Ovary (tissue), 9 donors: Measurements from ENCODE around the gene ITPR2. TPM values are rescaled to one million over a fixed set of nuclear protein-coding genes. Genes with fewer than 3 reads are reported as not detected.
A peak's percentile ranks its signal among the peaks of the same experiment; 100 is the strongest.
"Not testable (repeated sequence)": the region's sequence is repeated elsewhere in the genome, so short reads cannot be mapped to it uniquely, and the experiment has no call there.

ENCODE experiments used
- DNase-seq, 5 donors: peaks; one replicate each; pipeline ENCODE4 v3.0.0-alpha.2; 2019 to 2020
- H3K27ac ChIP-seq, 2 donors: fragments of 200-600 bp; one replicate each; pipeline versions ENCODE4 v1.5.1 to v1.8.0; 2019 to 2022
- H3K27me3 ChIP-seq: fragments of 200-600 bp; one replicate; pipeline ENCODE4 v1.8.0; 2022
- H3K36me3 ChIP-seq: fragments of 200-600 bp; sonication (generic); one replicate; pipeline ENCODE4 v1.5.1; 2019
- H3K4me1 ChIP-seq: one replicate; pipeline ENCODE4 v1.8.1; 2013; ENCODE audit warnings: mild to moderate bottlenecking, moderate library complexity; ENCODE audit not compliant: insufficient read depth
- H3K4me3 ChIP-seq: fragments of 200-600 bp; sonication (generic); one replicate; pipeline ENCODE4 v1.5.1; 2017
- H3K9me3 ChIP-seq, 2 donors: fragments of 200-600 bp in 1 of 2; sonication (generic) in 1 of 2; one replicate each; pipeline versions ENCODE4 v1.5.1 to v1.8.1; 2013 to 2019; ENCODE audit warnings: mild to moderate bottlenecking in 1 of 2, moderate library complexity in 1 of 2
- CTCF ChIP-seq, 3 donors: fragments of 450-650 bp in 2 of 3; fragments of 200-600 bp in 1 of 3; IDR thresholded peaks; one replicate each; pipeline versions ENCODE4 v1.5.1 to v1.8.0; 2016 to 2022; ENCODE audit warnings: antibody characterized with exemption in 3 of 3, mild to moderate bottlenecking in 1 of 3
- EP300 ChIP-seq: sonication (generic); formaldehyde crosslinking; IDR thresholded peaks from one replicate; pipeline ENCODE4 v1.6.1; 2017; ENCODE audit warnings: antibody characterized with exemption
- POLR2A ChIP-seq: fragments of 450-650 bp; IDR thresholded peaks from one replicate; pipeline ENCODE4 v1.6.1; 2017; ENCODE audit warnings: antibody characterized with exemption, mild to moderate bottlenecking, moderate library complexity
- WGBS, 3 donors: extraction: QIAGEN DNeasy Blood & Tissue Kit in 1 of 3; methylation state at CpG; one replicate each; pipeline versions ENCODE4 v1.1.5 to v1.1.7; 2013 to 2017; 5-methylcytosine and 5-hydroxymethylcytosine counted together
- intact Hi-C, 4 donors: fragments of 100-400 bp; cut with DNase I; formaldehyde crosslinking; loops; one replicate each; pipeline versions ENCODE4 v1.11.0 to v1.15.1; 2022 to 2023
- polyA plus RNA-seq, 2 donors: library from polyadenylated mRNA; stranded (reverse); fragments of 200-250 nt in 1 of 2; fragments of 350-450 nt in 1 of 2; fragmentation: Illumina TruSeq in 1 of 2; extraction: RNeasy Lipid Tissue Mini Kit (QIAGEN cat#74804) in 1 of 2; gene quantifications; one replicate each; pipeline ENCODE4 v1.2.3, GENCODE V29; 2013 to 2014
- total RNA-seq, 7 donors: library from RNA; depleted of rRNA in 2 of 7; stranded (reverse); fragments of >200 nt in 2 of 7; fragmentation: NEBNext Ultra II Directional in 3 of 7; extraction: Animal tissue kit (Norgen Biotek cat#: 25700) in 3 of 7; gene quantifications; one replicate each; pipeline versions ENCODE4 v1.1.0 to v1.2.4, GENCODE V29; 2016 to 2023
- donor health status: DM: no; HTN: no; CAD: no; lungs with moderate emphysema.
- donor health status: DM: no; HTN: no; CAD: no.
- donor health status: Bipolar disorder and iron deficiency.
- donor health status: DM: yes; HTN: yes; CAD: no.
- donor health status: DM: no; HTN: no; CAD: no.
- donor health status: DM: yes; HTN: yes; CAD: no.

The ITPR2 gene
- total and polyA plus RNA-seq, 9 donors, result 5.9 to 51.1 (median 32.9) TPM

- TF ChIP-seq POLR2A, result no peak
- TF ChIP-seq EP300, result no peak
- TF ChIP-seq CTCF (IDR thresholded peaks at IDR 0.05), result no peak
- H3K4me1 ChIP-seq, result no peaks in the 10 kb centered on the region
Observed at GRCh38 chr12:26789731-26790644, 43.0 kb downstream of the ITPR2 start.

GRCh38 chr12:26786865-26787514, 46.0 kb downstream of the ITPR2 start:
- intact Hi-C loops, result no loop called here
- H3K4me3 ChIP-seq, result no peak overlapping the region
- 13 to 29% (median 18%) methylated on average over 2 of the region's 2 CpGs for WGBS, 3 donors
- TF ChIP-seq EP300 (no peak), POLR2A (no peak), CTCF (IDR thresholded peaks at IDR 0.05) (no peak)
- peak in 1 of 5 donors; percentile 18 for DNase-seq
- no peaks in the 10 kb centered on the region for H3K27me3 ChIP-seq
- H3K27ac ChIP-seq, result no peak overlapping the region
- H3K9me3 ChIP-seq, result no peaks in the 10 kb centered on the region
- H3K4me1 ChIP-seq, result no peaks in the 10 kb centered on the region
- H3K36me3 ChIP-seq, result no peaks in the 10 kb centered on the region

More at GRCh38 chr12:26789731-26790644, 43.0 kb downstream of the ITPR2 start:
- H3K27ac ChIP-seq, result no peak overlapping the region
- intact Hi-C loops, result no loop called here
- H3K4me3 ChIP-seq, result no peak overlapping the region
- no peaks in the 10 kb centered on the region for H3K9me3 ChIP-seq
- DNase-seq, result no peak
- no peaks in the 10 kb centered on the region for H3K27me3 ChIP-seq
- H3K36me3 ChIP-seq, result no peaks in the 10 kb centered on the region
- WGBS, 3 donors, result 22 to 25% (median 25%) methylated on average over 2 of the region's 2 CpGs

- H3K27me3 ChIP-seq, result no peaks in the 10 kb centered on the region
- no peaks in the 10 kb centered on the region for H3K9me3 ChIP-seq
- TF ChIP-seq CTCF (IDR thresholded peaks at IDR 0.05) (no peak), POLR2A (no peak), EP300 (no peak)
- no peaks in the 10 kb centered on the region for H3K4me1 ChIP-seq
- H3K4me3 ChIP-seq, result no peak overlapping the region
- H3K36me3 ChIP-seq, result no peaks in the 10 kb centered on the region
- DNase-seq, result no peak
- intact Hi-C loops, result no loop called here
- 52 to 66% (median 59%) methylated on average over 3 of the region's 3 CpGs for WGBS, 3 donors
- no peak overlapping the region for H3K27ac ChIP-seq
Observed at GRCh38 chr12:26786491-26786864, 46.5 kb downstream of the ITPR2 start.

GRCh38 chr12:26783816-26784379, 49.1 kb downstream of the ITPR2 start:
- 83 to 91% (median 89%) methylated on average over 2 to 3 of the region's 3 CpGs for WGBS, 3 donors
- H3K9me3 ChIP-seq, H3K27ac ChIP-seq, DNase-seq, H3K36me3 ChIP-seq, H3K4me1 ChIP-seq, intact Hi-C loops, H3K27me3 ChIP-seq, H3K4me3 ChIP-seq: not testable (repeated sequence)
